Panc1 (cell line): ENCODE measurements around the gene C1orf56. TPM values are rescaled to one million over a fixed set of nuclear protein-coding genes. Genes with fewer than 3 reads are reported as not detected.

Experiments used
- ATAC-seq: fragments of 200-7000 bp; cut with Tn5 transposase; 2 replicates; pipeline ENCODE4 v1.9.1; 2020; ENCODE audit warnings: mild to moderate bottlenecking, moderate library complexity
- BruUV-seq: library from RNA; stranded (reverse); fragments of 400-500 nt; replicated peaks from 2 replicates; lab custom pipeline; 2021; lab: Mats Ljungman, UMichigan
- CTCF ChIA-PET: fragments of 300-600 bp; sonication (Branson Sonifier 250); formaldehyde crosslinking; loops from one replicate; lab custom pipeline; 2022; ENCODE audit warnings: antibody characterized with exemption; lab: Charles Lee
- POLR2A ChIA-PET: fragments of 300-600 bp; sonication (Branson Sonifier 250); formaldehyde crosslinking; loops from one replicate; lab custom pipeline; 2022; ENCODE audit warnings: antibody characterized with exemption; lab: Charles Lee
- DNase-seq: peaks from one replicate; pipeline ENCODE4 v3.0.0-alpha.2; 2010; ENCODE audit warnings: low read depth, low spot score
- H3K27ac ChIP-seq: 2 replicates; pipeline ENCODE4 v1.5.1; 2011; ENCODE audit warnings: mild to moderate bottlenecking, low read length, inconsistent platforms
- H3K27me3 ChIP-seq: fragments of 200-500 bp; sonication (Bioruptor generic); 2 replicates; pipeline ENCODE4 v1.6.0; 2014; ENCODE audit warnings: low read length, inconsistent platforms; ENCODE audit not compliant: control insufficient read depth, insufficient read depth
- H3K36me3 ChIP-seq: fragments of 200-500 bp; sonication (Bioruptor generic); 2 replicates; pipeline ENCODE4 v1.5.1; 2014; ENCODE audit warnings: inconsistent platforms, mild to moderate bottlenecking, low read length, moderate library complexity; ENCODE audit not compliant: control insufficient read depth, insufficient read depth
- H3K4me1 ChIP-seq: 2 replicates; pipeline ENCODE4 v1.5.1; 2011; ENCODE audit warnings: inconsistent platforms, mild to moderate bottlenecking, low read length, moderate library complexity; ENCODE audit not compliant: control insufficient read depth, insufficient read depth
- H3K4me3 ChIP-seq, 2 experiments: 2 replicates each; pipeline ENCODE4 v1.5.1; 2011 to 2012; ENCODE audit warnings: low read depth in 2 of 2, low read length in 2 of 2, mild to moderate bottlenecking in 2 of 2, inconsistent platforms in 1 of 2, moderate library complexity in 1 of 2
- H3K9me3 ChIP-seq: fragments of 200-500 bp; sonication (Bioruptor generic); 2 replicates; pipeline ENCODE4 v1.5.1; 2014; ENCODE audit warnings: low read depth, mild to moderate bottlenecking, inconsistent platforms, low read length, moderate library complexity; ENCODE audit not compliant: control insufficient read depth, insufficient read depth
- CTCF ChIP-seq: fragments of 450-650 bp; IDR thresholded peaks from 2 replicates; pipeline ENCODE4 v1.5.1; 2017; ENCODE audit warnings: mild to moderate bottlenecking
- POLR2AphosphoS5 ChIP-seq: IDR thresholded peaks from 2 replicates; pipeline ENCODE4 v1.6.1; 2012; ENCODE audit warnings: mild to moderate bottlenecking, low read depth, low read length, moderate library complexity
- REST ChIP-seq, 2 experiments: IDR thresholded peaks; 2 replicates each; pipeline ENCODE4 v1.6.1; 2011 to 2012; ENCODE audit warnings: low read depth in 2 of 2, control low read depth in 1 of 2, low read length in 1 of 2, mild to moderate bottlenecking in 1 of 2, moderate library complexity in 1 of 2; ENCODE audit not compliant: insufficient read depth in 1 of 2
- SIN3A ChIP-seq: IDR thresholded peaks from 2 replicates; pipeline ENCODE4 v1.6.1; 2012; ENCODE audit warnings: low read depth, mild to moderate bottlenecking, low read length, moderate library complexity, borderline replicate concordance; ENCODE audit not compliant: insufficient read depth
- TCF7L2 ChIP-seq: IDR thresholded peaks from 2 replicates; pipeline ENCODE4 v1.6.1; 2011; ENCODE audit warnings: mild to moderate bottlenecking, low read depth, low read length, inconsistent platforms
- in situ Hi-C: cut with HindIII; loops from 2 replicates; pipeline ENCODE4 v1.10.0; 2016; ENCODE audit warnings: low sequenced_read_pairs, low pct_unique_long_range_greater_than_20kb
- intact Hi-C: fragments of 100-400 bp; cut with micrococcal nuclease; formaldehyde crosslinking; loops from one replicate; pipeline ENCODE4 v1.10.0; 2022; ENCODE audit not compliant: unreplicated experiment
- total RNA-seq: library from RNA; stranded (reverse); gene quantifications from one replicate; pipeline ENCODE4 v1.2.1, GENCODE V29; 2021; ENCODE audit not compliant: unreplicated experiment

Gene C1orf56
- total RNA-seq, 1 experiment from 2014 or later: 2.7 TPM

GRCh38 chr1:151098126-151098525 is 50.6 kb downstream of the C1orf56 start:
- Histone ChIP-seq H3K27me3 (no peaks in the 10 kb centered on the region), H3K27ac (no peak overlapping the region), H3K36me3 (no peaks in the 10 kb centered on the region), H3K9me3 (no peaks in the 10 kb centered on the region), H3K4me3 (no peak overlapping the region), H3K4me1 (no peaks in the 10 kb centered on the region)
- no peak for TF ChIP-seq SIN3A
- TF ChIP-seq REST (IDR thresholded peaks at IDR 0.05; ENCODE audit: insufficient read depth in 1 of 2, low read depth in 2 of 2, low read length in 1 of 2): no peak
- no peak for TF ChIP-seq TCF7L2
- no peak for TF ChIP-seq CTCF
- no peak for TF ChIP-seq POLR2AphosphoS5
- intact Hi-C loops: no loop called here
- ChIA-PET CTCF (interaction anchor here (0.9 kb wide), 1 partner anchor 57 kb away, joined by 4 read pairs; no protein-coding TSS in a partner anchor), POLR2A (interaction anchor here (0.7 kb wide), 1 partner anchor 837 kb away, joined by 3 read pairs; no protein-coding TSS in a partner anchor)
- BruUV-seq: no TSS peak
- ATAC-seq (no peak), DNase-seq (no peak)
- in situ Hi-C loops: loop anchor here (5.0 kb wide), 1 partner anchor 34 kb away; no protein-coding TSS in a partner anchor

Other genes with a start within 250 kb of the C1orf56 start
- gene CTSK, start 239.5 kb upstream of the C1orf56 start, total RNA-seq: 4.4 TPM
- gene ARNT, start 171.2 kb upstream of the C1orf56 start, total RNA-seq: 36.2 TPM
- gene CTXND2, start 160.6 kb upstream of the C1orf56 start, total RNA-seq: not detected
- 43.3 TPM for gene SETDB1, start 121.4 kb upstream of the C1orf56 start, total RNA-seq
- gene CERS2, start 72.9 kb upstream of the C1orf56 start, total RNA-seq: 348 TPM
- gene ANXA9, start 65.5 kb upstream of the C1orf56 start, total RNA-seq: 1.2 TPM
- gene MINDY1, start 40.8 kb upstream of the C1orf56 start, total RNA-seq: 15.8 TPM
- gene PRUNE1, start 39.3 kb upstream of the C1orf56 start, total RNA-seq: 16.2 TPM
- gene BNIPL, start 11.2 kb upstream of the C1orf56 start, total RNA-seq: 0.46 TPM
- gene CDC42SE1, start 11.9 kb downstream of the C1orf56 start, total RNA-seq: 81.2 TPM
- 5.0 TPM for gene MLLT11, start 12.6 kb downstream of the C1orf56 start, total RNA-seq
- gene GABPB2, start 23.0 kb downstream of the C1orf56 start, total RNA-seq: 8.1 TPM
- 5.7 TPM for gene SEMA6C, start 98.9 kb downstream of the C1orf56 start, total RNA-seq
- not detected for gene TNFAIP8L2, start 108.9 kb downstream of the C1orf56 start, total RNA-seq
- 5.1 TPM for gene LYSMD1, start 118.2 kb downstream of the C1orf56 start, total RNA-seq
- 36.5 TPM for gene SCNM1, start 118.4 kb downstream of the C1orf56 start, total RNA-seq
- 0.80 TPM for gene TMOD4, start 128.2 kb downstream of the C1orf56 start, total RNA-seq
- 71.5 TPM for gene VPS72, start 142.4 kb downstream of the C1orf56 start, total RNA-seq
- gene PIP5K1A, start 150.8 kb downstream of the C1orf56 start, total RNA-seq: 78.9 TPM
- gene PSMD4, start 207.0 kb downstream of the C1orf56 start, total RNA-seq: 256 TPM
- gene ZNF687, start 234.5 kb downstream of the C1orf56 start, total RNA-seq: 33.3 TPM